Smooth muscle cell (in vitro differentiated cells): ENCODE results near the gene IP6K3. TPM values are rescaled to one million over a fixed set of nuclear protein-coding genes. Genes with fewer than 3 reads are reported as not detected.

ENCODE experiments used
- DNase-seq: peaks from one replicate; lab custom pipeline; 2025; ENCODE audit not compliant: unreplicated experiment; lab: John Stamatoyannopoulos, UW
- H2AFZ ChIP-seq: fragments of 200-600 bp; sonication (generic); 2 replicates; pipeline ENCODE4 v1.6.0; 2016; ENCODE audit warnings: antibody characterized with exemption, low read depth, mild to moderate bottlenecking
- H3F3A ChIP-seq: fragments of 200-600 bp; sonication (generic); 2 replicates; pipeline ENCODE4 v1.6.0; 2017; ENCODE audit warnings: antibody characterized with exemption, low read depth
- H3K27ac ChIP-seq: fragments of 200-600 bp; sonication (generic); 2 replicates; pipeline ENCODE4 v1.5.1; 2016; ENCODE audit warnings: low read depth, mild to moderate bottlenecking
- H3K27me3 ChIP-seq: fragments of 200-600 bp; sonication (generic); 2 replicates; pipeline ENCODE4 v1.6.1; 2016; ENCODE audit warnings: low read depth, mild to moderate bottlenecking
- H3K36me3 ChIP-seq: fragments of 200-600 bp; sonication (generic); 2 replicates; pipeline ENCODE4 v1.5.1; 2016; ENCODE audit warnings: low read depth
- H3K4me1 ChIP-seq: fragments of 200-600 bp; sonication (generic); 2 replicates; pipeline ENCODE4 v1.5.1; 2016; ENCODE audit warnings: low read depth
- H3K4me2 ChIP-seq: fragments of 200-600 bp; sonication (generic); 2 replicates; pipeline ENCODE4 v1.6.0; 2016; ENCODE audit warnings: mild to moderate bottlenecking
- H3K4me3 ChIP-seq: fragments of 200-600 bp; sonication (generic); 2 replicates; pipeline ENCODE4 v1.5.1; 2016; ENCODE audit warnings: mild to moderate bottlenecking
- H3K79me2 ChIP-seq: fragments of 200-600 bp; sonication (generic); 2 replicates; pipeline ENCODE4 v1.6.0; 2016; ENCODE audit warnings: low read depth, mild to moderate bottlenecking
- H3K9ac ChIP-seq: fragments of 200-600 bp; sonication (generic); 2 replicates; pipeline ENCODE4 v1.6.0; 2016; ENCODE audit warnings: low read depth
- H3K9me3 ChIP-seq: fragments of 200-600 bp; sonication (generic); replicated peaks from 2 replicates; pipeline ENCODE4 v1.5.1; 2016; ENCODE audit warnings: low read depth
- H4K20me1 ChIP-seq: fragments of 200-600 bp; sonication (generic); 2 replicates; pipeline ENCODE4 v1.6.0; 2016; ENCODE audit warnings: low read depth
- CTCF ChIP-seq: fragments of 200-600 bp; sonication (generic); IDR thresholded peaks from 2 replicates; pipeline ENCODE4 v1.5.1; 2017; ENCODE audit warnings: borderline replicate concordance, mild to moderate bottlenecking, antibody characterized with exemption; ENCODE audit not compliant: insufficient read depth, poor library complexity, severe bottlenecking
- WGBS: methylation state at CpG from one replicate; pipeline ENCODE4 v1.1.7; 2016; ENCODE audit warnings: low lambda C conversion rate; 5-methylcytosine and 5-hydroxymethylcytosine counted together
- polyA plus RNA-seq: library from polyadenylated mRNA; unstranded; fragments of >200 nt; fragmentation: Nextera tagmentation; extraction: Ambion mirVana; gene quantifications from 2 replicates; pipeline ENCODE4 v1.2.1, GENCODE V29; 2016
- total RNA-seq: library from RNA; depleted of rRNA; stranded (reverse); fragments of >200 nt; gene quantifications from 2 replicates; pipeline ENCODE4 v1.2.3, GENCODE V29; 2014

IP6K3 gene
- total and polyA plus RNA-seq, 2 experiments from 2014 or later: 2.6 to 5.6 TPM

- Histone ChIP-seq H3K9ac (no peak overlapping the region), H3K79me2 (no peaks in the 10 kb centered on the region), H2AFZ (no peak overlapping the region), H3K9me3 (no peaks in the 10 kb centered on the region), H3K4me3 (no peak overlapping the region), H3K27ac (no peak overlapping the region), H3K4me1 (no peaks in the 10 kb centered on the region), H3K36me3 (no peaks in the 10 kb centered on the region), H3K27me3 (no peaks in the 10 kb centered on the region), H4K20me1 (no peaks in the 10 kb centered on the region), H3K4me2 (no peak overlapping the region), H3F3A (no peaks in the 10 kb centered on the region)
- DNase-seq: no peak
- WGBS: 94% methylated on average over 17 of the region's 20 CpGs
- no peak for TF ChIP-seq CTCF
These were observed 58.7 kb downstream of the IP6K3 start for GRCh38 chr6:33688006-33688405.

- H3K4me1 ChIP-seq: no peaks in the 10 kb centered on the region
- DNase-seq: no peak
- no peak overlapping the region for H3K4me3 ChIP-seq
- no peak for TF ChIP-seq CTCF
- no peaks in the 10 kb centered on the region for H3K36me3 ChIP-seq
- H3K27me3 ChIP-seq: no peaks in the 10 kb centered on the region
- no peaks in the 10 kb centered on the region for H3F3A ChIP-seq
- H3K79me2 ChIP-seq: no peaks in the 10 kb centered on the region
- no peak overlapping the region for H3K4me2 ChIP-seq
- H3K27ac ChIP-seq: no peak overlapping the region
- H3K9me3 ChIP-seq: no peaks in the 10 kb centered on the region
- H4K20me1 ChIP-seq: no peaks in the 10 kb centered on the region
- 96% methylated on average over 27 of the region's 27 CpGs for WGBS
- no peak overlapping the region for H3K9ac ChIP-seq
- H2AFZ ChIP-seq: no peak overlapping the region
These were observed 59.4 kb downstream of the IP6K3 start for GRCh38 chr6:33686981-33687975.

DNA sequence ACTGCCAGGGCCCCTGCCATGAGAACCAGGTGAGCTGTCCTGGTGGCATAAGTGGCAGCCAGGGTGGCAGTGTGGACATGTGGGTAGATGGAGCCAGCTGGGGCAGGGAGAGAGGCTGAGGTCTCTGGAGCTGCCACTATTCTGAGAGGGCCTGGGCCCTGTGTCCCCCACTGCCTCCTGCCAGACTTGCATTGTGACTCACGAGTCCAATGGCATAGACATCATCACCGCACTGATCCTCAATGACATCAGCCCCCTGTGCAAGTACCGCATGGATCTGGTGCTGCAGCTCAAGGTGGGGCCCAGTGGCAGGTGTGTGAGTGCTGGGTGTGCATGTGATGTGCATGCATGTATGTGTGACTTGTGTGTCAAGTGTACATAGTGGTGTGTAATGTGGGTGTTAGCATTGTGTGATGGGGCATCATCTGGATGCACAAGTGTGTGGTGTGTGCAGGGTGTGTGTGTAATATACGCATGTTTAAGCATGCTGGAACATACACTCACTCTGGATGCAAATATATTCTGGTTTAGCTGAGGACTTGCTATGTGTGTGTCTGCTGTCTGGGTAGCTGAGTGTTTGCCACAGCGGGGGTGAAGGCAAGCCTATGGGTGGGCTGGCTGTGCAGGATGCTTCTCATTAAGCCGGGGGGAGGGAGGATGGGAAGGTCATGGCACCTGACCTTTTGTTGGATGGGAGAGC, 60.3 kb downstream of the IP6K3 start:
- no peaks in the 10 kb centered on the region for H3K36me3 ChIP-seq
- H3F3A ChIP-seq: no peaks in the 10 kb centered on the region
- no peaks in the 10 kb centered on the region for H3K4me1 ChIP-seq
- H3K4me3 ChIP-seq: no peak overlapping the region
- no peaks in the 10 kb centered on the region for H3K9me3 ChIP-seq
- WGBS: 78% methylated on average over 6 of the region's 6 CpGs
- no peaks in the 10 kb centered on the region for H3K27me3 ChIP-seq
- H3K27ac ChIP-seq: no peak overlapping the region
- no peaks in the 10 kb centered on the region for H4K20me1 ChIP-seq
- no peak overlapping the region for H3K4me2 ChIP-seq
- H3K79me2 ChIP-seq: no peaks in the 10 kb centered on the region
- TF ChIP-seq CTCF: no peak
- no peak overlapping the region for H3K9ac ChIP-seq
- H2AFZ ChIP-seq: no peak overlapping the region
- no peak for DNase-seq
